ENCODE measurements around the gene ADAM12. TPM values are rescaled to one million over a fixed set of nuclear protein-coding genes. Genes with fewer than 3 reads are reported as not detected.

ADAM12 gene
- total and polyA plus RNA-seq, 2 donors (not counting 3 experiments of a cell fraction or from before 2014, with no cell fraction given): 0.22 to 0.33 TPM

DNA sequence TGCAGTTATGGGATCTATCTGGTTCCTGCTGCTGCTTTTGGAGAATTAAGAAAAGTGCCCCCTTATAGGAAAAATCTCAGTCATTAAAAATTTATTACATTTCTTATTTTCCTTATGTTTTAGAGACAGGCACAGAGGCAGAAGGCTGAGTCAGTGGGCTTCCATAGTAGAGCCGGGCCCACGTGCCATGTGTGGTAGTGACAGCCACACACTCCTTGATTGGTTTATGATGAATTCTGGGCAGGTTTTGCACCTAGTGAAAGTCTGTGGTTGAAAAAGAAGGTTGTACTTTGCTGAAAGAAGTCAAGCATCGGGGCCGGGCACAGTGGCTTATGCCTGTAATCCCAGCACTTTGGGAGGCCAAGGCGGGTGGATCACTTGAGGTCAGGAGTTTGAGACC, 382.0 kb downstream of the ADAM12 start:
- DNase-seq (ENCODE audit: low read depth, low spot score) (no peak), FAIRE-seq (no peak)

DNA sequence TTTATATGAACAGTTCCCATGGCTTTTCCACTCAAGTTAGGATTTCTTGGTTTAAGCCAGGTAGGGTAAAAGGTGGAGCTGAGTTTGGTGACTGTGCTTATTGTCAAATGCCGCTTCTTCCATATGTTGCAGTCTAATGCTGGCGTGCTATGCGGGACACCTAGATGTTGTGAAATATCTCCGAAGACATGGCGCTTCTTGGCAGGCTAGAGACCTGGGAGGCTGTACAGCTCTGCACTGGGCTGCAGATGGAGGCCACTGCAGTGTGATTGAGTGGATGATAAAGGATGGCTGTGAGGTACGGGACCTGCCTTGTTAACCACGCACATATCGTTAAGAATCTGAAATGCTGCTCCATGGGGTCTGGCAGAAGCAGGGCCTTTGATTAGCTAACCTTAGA, 383.5 kb downstream of the ADAM12 start:
- no TSS peak for BruUV-seq (replicated peaks)
- Histone ChIP-seq H3K79me2 (ENCODE audit: control insufficient read depth, insufficient read depth, low read length) (no peaks in the 10 kb centered on the region), H3K36me3 (ENCODE audit: control insufficient read depth in 2 of 2, extremely low read depth in 1 of 2, insufficient read depth in 2 of 2, low read length in 2 of 2) (no peaks in the 10 kb centered on the region), H3K9me3 (replicated peaks; ENCODE audit: control insufficient read depth, insufficient read depth, low read length) (no peaks in the 10 kb centered on the region), H3K9me1 (replicated peaks; ENCODE audit: control insufficient read depth, extremely low read depth, insufficient read depth, low read length) (no peaks in the 10 kb centered on the region), H3K27me3 (ENCODE audit: control insufficient read depth in 2 of 2, insufficient read depth in 2 of 2, low read length in 2 of 2) (no peaks in the 10 kb centered on the region), H3K9ac (replicated peaks; ENCODE audit: extremely low read depth, insufficient read depth, low read length) (no peak overlapping the region), H3K4me2 (ENCODE audit: insufficient read depth, low read length) (no peak overlapping the region), H2AFZ (ENCODE audit: low read depth, low read length) (no peak overlapping the region), H3K4me3 (replicated peaks in 1 of 3; ENCODE audit: insufficient read depth in 1 of 3, low read depth in 1 of 3, low read length in 3 of 3) (no peak overlapping the region), H4K20me1 (replicated peaks; ENCODE audit: control insufficient read depth, extremely low read depth, insufficient read depth, low read length) (no peaks in the 10 kb centered on the region), H3K27ac (ENCODE audit: insufficient read depth, low read depth, low read length) (no peak overlapping the region), H3K4me1 (ENCODE audit: control insufficient read depth, extremely low read depth, insufficient read depth, low read length) (peaks cover under 1% of the 10 kb centered on the region)
- no peak for DNase-seq (ENCODE audit: low read depth, low spot score)
- intact Hi-C loops (cut with micrococcal nuclease) (no loop called here), dilution Hi-C loops (cut with MboI; ENCODE audit: extremely low pct_ligation_motif_present, low sequenced_read_pairs) (no loop called here)
- no peak for FAIRE-seq
- TF ChIP-seq GATA2 (IDR thresholded peaks at IDR 0.05; ENCODE audit: insufficient read depth, insufficient read length, low read depth, low read length) (no peak), MAX (IDR thresholded peaks at IDR 0.05; ENCODE audit: insufficient read depth, insufficient read length) (no peak), FOS (IDR thresholded peaks at IDR 0.05; ENCODE audit: borderline replicate concordance, insufficient read depth, low read length) (no peak), JUN (IDR thresholded peaks at IDR 0.05; ENCODE audit: borderline replicate concordance, insufficient read depth, insufficient read length, low read depth) (no peak), EZH2 (IDR thresholded peaks at IDR 0.05; ENCODE audit: borderline replicate concordance, low read depth, low read length, severe bottlenecking) (no peak), CTCF (IDR thresholded peaks at IDR 0.05; ENCODE audit: extremely low read depth in 1 of 2, insufficient read depth in 1 of 2, low read depth in 1 of 2, low read length in 2 of 2) (no peak), POLR2A (IDR thresholded peaks at IDR 0.05; ENCODE audit: low read depth, low read length) (no peak), POLR2AphosphoS5 (IDR thresholded peaks at IDR 0.05; ENCODE audit: insufficient read depth, low read depth, low read length) (no peak), MYC (IDR thresholded peaks at IDR 0.05; ENCODE audit: low read depth, low read length) (no peak)
- POLR2A ChIA-PET: no interaction called here
- CTCF ChIA-PET: interaction anchor here (1.2 kb wide), 1 partner anchor 93 kb away, joined by 3 read pairs; no protein-coding TSS in a partner anchor

More for the DNA sequence above, 382.0 kb downstream of the ADAM12 start:
- Histone ChIP-seq H3K4me2 (ENCODE audit: insufficient read depth, low read length) (no peak overlapping the region), H3K36me3 (ENCODE audit: control insufficient read depth in 2 of 2, extremely low read depth in 1 of 2, insufficient read depth in 2 of 2, low read length in 2 of 2) (no peaks in the 10 kb centered on the region), H3K27ac (ENCODE audit: insufficient read depth, low read depth, low read length) (no peak overlapping the region), H3K9me3 (replicated peaks; ENCODE audit: control insufficient read depth, insufficient read depth, low read length) (no peaks in the 10 kb centered on the region), H3K9me1 (replicated peaks; ENCODE audit: control insufficient read depth, extremely low read depth, insufficient read depth, low read length) (no peaks in the 10 kb centered on the region), H3K27me3 (ENCODE audit: control insufficient read depth in 2 of 2, insufficient read depth in 2 of 2, low read length in 2 of 2) (no peaks in the 10 kb centered on the region), H2AFZ (ENCODE audit: low read depth, low read length) (no peak overlapping the region), H4K20me1 (replicated peaks; ENCODE audit: control insufficient read depth, extremely low read depth, insufficient read depth, low read length) (no peaks in the 10 kb centered on the region), H3K79me2 (ENCODE audit: control insufficient read depth, insufficient read depth, low read length) (no peaks in the 10 kb centered on the region), H3K9ac (replicated peaks; ENCODE audit: extremely low read depth, insufficient read depth, low read length) (no peak overlapping the region), H3K4me3 (replicated peaks in 1 of 3; ENCODE audit: insufficient read depth in 1 of 3, low read depth in 1 of 3, low read length in 3 of 3) (no peak overlapping the region), H3K4me1 (ENCODE audit: control insufficient read depth, extremely low read depth, insufficient read depth, low read length) (no peaks in the 10 kb centered on the region)
- intact Hi-C loops (cut with micrococcal nuclease): no loop called here
- BruUV-seq (replicated peaks): no TSS peak
- dilution Hi-C loops (cut with MboI; ENCODE audit: extremely low pct_ligation_motif_present, low sequenced_read_pairs): no loop called here
- ChIA-PET CTCF (no interaction called here), POLR2A (no interaction called here)
- TF ChIP-seq POLR2AphosphoS5 (IDR thresholded peaks at IDR 0.05; ENCODE audit: insufficient read depth, low read depth, low read length) (no peak), FOS (IDR thresholded peaks at IDR 0.05; ENCODE audit: borderline replicate concordance, insufficient read depth, low read length) (no peak)
